Transverse colon (tissue), 4 donors: Measurements from ENCODE around the gene CDK4. TPM values are rescaled to one million over a fixed set of nuclear protein-coding genes. Genes with fewer than 3 reads are reported as not detected.
"Not testable (repeated sequence)": the region's sequence is repeated elsewhere in the genome, so short reads cannot be mapped to it uniquely, and the experiment has no call there.

Experiments
- DNase-seq: peaks from one replicate; pipeline ENCODE4 v3.0.0-alpha.2; 2019
- H3K27ac ChIP-seq, 4 donors: fragments of 200-600 bp; sonication (generic); 2 replicates each; pipeline ENCODE4 v1.5.1; 2016 to 2018; ENCODE audit warnings: inconsistent platforms in 4 of 4
- H3K27me3 ChIP-seq: fragments of 200-600 bp; sonication (generic); 2 replicates; pipeline ENCODE4 v1.5.1; 2017; ENCODE audit warnings: inconsistent platforms
- H3K36me3 ChIP-seq, 4 donors: fragments of 200-600 bp; sonication (generic); 2 replicates each; pipeline ENCODE4 v1.5.1; 2017 to 2019; ENCODE audit warnings: inconsistent platforms in 4 of 4
- H3K4me1 ChIP-seq, 4 donors: fragments of 200-600 bp; sonication (generic); 2 replicates each; pipeline ENCODE4 v1.5.1; 2017 to 2020; ENCODE audit warnings: inconsistent platforms in 4 of 4
- H3K4me3 ChIP-seq, 4 donors: fragments of 200-600 bp; sonication (generic); 1 replicate in 1 of 4; 2 replicates in 3 of 4; pipeline versions ENCODE4 v1.5.1 to v1.6.1; 2017 to 2019; ENCODE audit warnings: inconsistent platforms in 4 of 4
- H3K9me3 ChIP-seq, 2 donors: fragments of 200-600 bp; sonication (generic); 2 replicates each; pipeline ENCODE4 v1.5.1; 2017 to 2019; ENCODE audit warnings: inconsistent platforms in 2 of 2
- CTCF ChIP-seq, 5 experiments: fragments of 200-600 bp in 3 of 5; fragments of 450-650 bp in 2 of 5; sonication (generic) in 3 of 5; IDR thresholded peaks; 1 replicate in 2 of 5; 2 replicates in 3 of 5; pipeline ENCODE4 v1.5.1; 2016 to 2017; ENCODE audit warnings: antibody characterized with exemption in 5 of 5, inconsistent platforms in 3 of 5, mild to moderate bottlenecking in 2 of 5, moderate library complexity in 1 of 5
- EP300 ChIP-seq: sonication (generic); formaldehyde crosslinking; IDR thresholded peaks from one replicate; pipeline ENCODE4 v1.6.1; 2017; ENCODE audit warnings: antibody characterized with exemption, low read depth
- POLR2A ChIP-seq: fragments of 450-650 bp; IDR thresholded peaks from one replicate; pipeline ENCODE4 v1.6.1; 2016; ENCODE audit warnings: antibody characterized with exemption, mild to moderate bottlenecking, moderate library complexity
- POLR2AphosphoS5 ChIP-seq, 3 donors: sonication (generic); formaldehyde crosslinking; IDR thresholded peaks; one replicate each; pipeline ENCODE4 v1.6.1; 2016; ENCODE audit warnings: antibody characterized with exemption in 3 of 3
- WGBS, 2 donors: methylation state at CpG; one replicate each; pipeline ENCODE4 v1.1.5; 2018; ENCODE audit warnings: low coverage in 1 of 2; 5-methylcytosine and 5-hydroxymethylcytosine counted together
- in situ Hi-C, 4 donors: fragments of 200-750 bp; cut with MboI; loops; one replicate each; pipeline versions ENCODE4 v1.15.0 to v1.15.1; 2017; ENCODE audit warnings: low sequenced_read_pairs in 3 of 4, low pct_ligation_motif_present in 1 of 4, low pct_unique_long_range_greater_than_20kb in 1 of 4
- intact Hi-C: fragments of 100-400 bp; cut with DNase I; formaldehyde crosslinking; loops from one replicate; pipeline ENCODE4 v1.15.1; 2023; ENCODE audit warnings: low total_unique reads
- total RNA-seq, 4 donors: library from RNA; depleted of rRNA; stranded (reverse); fragments of >200 nt; gene quantifications; one replicate each; pipeline ENCODE4 v1.1.0, GENCODE V29; 2016

The CDK4 gene
- total RNA-seq, 4 donors from 2014 or later, result 20.9 to 194 (median 47.8) TPM

GRCh38 chr12:57777367-57777766, 25.3 kb upstream of the CDK4 start:
- in situ Hi-C loops, result no loop called here
- no peak for TF ChIP-seq POLR2A
- no peak for TF ChIP-seq POLR2AphosphoS5 (IDR thresholded peaks at IDR 0.05)
- TF ChIP-seq CTCF (IDR thresholded peaks at IDR 0.05), result no peak
- no peak for TF ChIP-seq EP300

GRCh38 chr12:57776247-57776587, 24.1 kb upstream of the CDK4 start:
- H3K27ac ChIP-seq, result no peak overlapping the region
- WGBS, 2 donors, result 88% methylated on average over 1 to 2 of the region's 2 CpGs
- TF ChIP-seq EP300, result no peak
- TF ChIP-seq POLR2AphosphoS5 (IDR thresholded peaks at IDR 0.05), result no peak
- TF ChIP-seq CTCF (IDR thresholded peaks at IDR 0.05), result no peak
- TF ChIP-seq POLR2A, result no peak
- intact Hi-C loops (no loop called here), in situ Hi-C loops (no loop called here)
- H3K4me3 ChIP-seq, result no peak overlapping the region
- no peaks in the 10 kb centered on the region for H3K36me3 ChIP-seq
- no peaks in the 10 kb centered on the region for H3K9me3 ChIP-seq
- H3K27me3 ChIP-seq, result no peaks in the 10 kb centered on the region
- no peak for DNase-seq
- peaks cover 8 to 17% (median 13%) of the 10 kb centered on the region in 4 donors for H3K4me1 ChIP-seq

More at GRCh38 chr12:57777367-57777766, 25.3 kb upstream of the CDK4 start:
- H3K36me3 ChIP-seq, result no peaks in the 10 kb centered on the region
- no peaks in the 10 kb centered on the region for H3K27me3 ChIP-seq
- DNase-seq, result no peak
- no peaks in the 10 kb centered on the region for H3K9me3 ChIP-seq
- H3K27ac ChIP-seq, result no peak overlapping the region
- H3K4me3 ChIP-seq, result no peak overlapping the region
- 91 to 92% methylated on average over 5 to 7 of the region's 7 CpGs for WGBS, 2 donors
- H3K4me1 ChIP-seq, result peaks cover 4 to 17% (median 11%) of the 10 kb centered on the region in 4 donors
- intact Hi-C loops, result no loop called here

GRCh38 chr12:57775563-57776246, 23.6 kb upstream of the CDK4 start:
- Histone ChIP-seq H3K9me3 (no peaks in the 10 kb centered on the region), H3K27me3 (no peaks in the 10 kb centered on the region), H3K4me1 (peaks cover 9 to 21% (median 17%) of the 10 kb centered on the region in 4 donors), H3K27ac (no peak overlapping the region), H3K36me3 (no peaks in the 10 kb centered on the region), H3K4me3 (no peak overlapping the region)
- TF ChIP-seq CTCF (IDR thresholded peaks at IDR 0.05), result no peak
- no peak for TF ChIP-seq POLR2AphosphoS5 (IDR thresholded peaks at IDR 0.05)
- TF ChIP-seq EP300, result no peak
- in situ Hi-C loops (no loop called here), intact Hi-C loops (no loop called here)
- WGBS, 2 donors, result 79 to 89% methylated on average over 3 to 4 of the region's 4 CpGs
- no peak for DNase-seq

GRCh38 chr12:57775044-57775443, 22.9 kb upstream of the CDK4 start:
- Histone ChIP-seq H3K4me3 (no peak overlapping the region), H3K4me1 (peaks cover 9 to 23% (median 17%) of the 10 kb centered on the region in 4 donors), H3K27ac (no peak overlapping the region), H3K36me3 (no peaks in the 10 kb centered on the region), H3K9me3 (no peaks in the 10 kb centered on the region), H3K27me3 (no peaks in the 10 kb centered on the region)
- in situ Hi-C loops (no loop called here), intact Hi-C loops (no loop called here)
- no peak for DNase-seq
- 80 to 87% methylated on average over 3 of the region's 3 CpGs for WGBS, 2 donors
- no peak for TF ChIP-seq POLR2A
- TF ChIP-seq CTCF (IDR thresholded peaks at IDR 0.05), result no peak
- no peak for TF ChIP-seq POLR2AphosphoS5 (IDR thresholded peaks at IDR 0.05)
- no peak for TF ChIP-seq EP300

GRCh38 chr12:57774634-57775033, 22.5 kb upstream of the CDK4 start:
- DNase-seq, H3K27ac ChIP-seq, H3K27me3 ChIP-seq, H3K9me3 ChIP-seq, in situ Hi-C loops, intact Hi-C loops, H3K36me3 ChIP-seq, H3K4me3 ChIP-seq: not testable (repeated sequence)
- WGBS, 2 donors, result 94 to 95% methylated on average over 10 to 11 of the region's 11 CpGs
- peaks cover 9 to 23% (median 17%) of the 10 kb centered on the region in 4 donors for H3K4me1 ChIP-seq
